Liver (tissue), 9 donors: ENCODE results near the gene NMRK1. TPM values are rescaled to one million over a fixed set of nuclear protein-coding genes. Genes with fewer than 3 reads are reported as not detected.

Experiments used
- DNase-seq: peaks from one replicate; pipeline ENCODE4 v3.0.0-alpha.2; 2017; ENCODE audit warnings: low spot score
- H3K27ac ChIP-seq, 2 donors: one replicate each; pipeline ENCODE4 v1.7.0; 2013; ENCODE audit warnings: inconsistent platforms in 2 of 2, low read length in 2 of 2, control low read depth in 1 of 2, low read depth in 1 of 2, mild to moderate bottlenecking in 1 of 2
- H3K27me3 ChIP-seq, 4 donors: one replicate each; pipeline versions ENCODE4 v1.6.1 to v1.7.0; 2013; ENCODE audit warnings: low read length in 3 of 4, inconsistent platforms in 1 of 4, mild to moderate bottlenecking in 1 of 4, moderate library complexity in 1 of 4; ENCODE audit not compliant: control insufficient read depth in 4 of 4, insufficient read depth in 4 of 4
- H3K36me3 ChIP-seq, 4 donors: one replicate each; pipeline versions ENCODE4 v1.6.1 to v1.7.0; 2013; ENCODE audit warnings: low read length in 3 of 4, mild to moderate bottlenecking in 3 of 4, low read depth in 1 of 4, moderate library complexity in 1 of 4; ENCODE audit not compliant: control insufficient read depth in 4 of 4, insufficient read depth in 3 of 4
- H3K4me1 ChIP-seq, 4 donors: one replicate each; pipeline versions ENCODE4 v1.6.1 to v1.7.0; 2013; ENCODE audit warnings: low read length in 3 of 4, mild to moderate bottlenecking in 3 of 4, moderate library complexity in 1 of 4; ENCODE audit not compliant: control insufficient read depth in 4 of 4, insufficient read depth in 4 of 4
- H3K4me3 ChIP-seq, 3 donors: one replicate each; pipeline versions ENCODE4 v1.6.1 to v1.7.0; 2013; ENCODE audit warnings: low read length in 3 of 3, control low read depth in 1 of 3, low read depth in 1 of 3, mild to moderate bottlenecking in 1 of 3
- H3K9ac ChIP-seq, 2 donors: one replicate each; pipeline ENCODE4 v1.7.0; 2013; ENCODE audit warnings: low read length in 2 of 2, mild to moderate bottlenecking in 2 of 2, moderate library complexity in 2 of 2, control low read depth in 1 of 2, low read depth in 1 of 2
- H3K9me3 ChIP-seq, 4 donors: one replicate each; pipeline versions ENCODE4 v1.6.1 to v1.7.0; 2013; ENCODE audit warnings: low read length in 3 of 4; ENCODE audit not compliant: control insufficient read depth in 4 of 4
- ATF3 ChIP-seq: IDR thresholded peaks from 2 replicates; pipeline ENCODE4 v1.6.1; 2016; ENCODE audit warnings: antibody characterized with exemption
- FOXA1 ChIP-seq: IDR thresholded peaks from 2 replicates; pipeline ENCODE4 v1.6.1; 2016; ENCODE audit warnings: antibody characterized with exemption
- HNF4A ChIP-seq, 2 donors: conservative IDR thresholded peaks; 2 replicates each; pipeline ENCODE4 v1.6.1; 2016; ENCODE audit warnings: antibody characterized with exemption in 2 of 2, mild to moderate bottlenecking in 2 of 2
- HNF4G ChIP-seq: IDR thresholded peaks from 2 replicates; pipeline ENCODE4 v1.6.1; 2016; ENCODE audit warnings: antibody characterized with exemption
- JUND ChIP-seq, 2 donors: IDR thresholded peaks; 2 replicates each; pipeline ENCODE4 v1.6.1; 2016; ENCODE audit warnings: antibody characterized with exemption in 2 of 2
- MAX ChIP-seq: IDR thresholded peaks from 2 replicates; pipeline ENCODE4 v1.6.1; 2016; ENCODE audit warnings: antibody characterized with exemption
- NR2F2 ChIP-seq: IDR thresholded peaks from 2 replicates; pipeline ENCODE4 v1.6.1; 2016; ENCODE audit warnings: antibody characterized with exemption
- REST ChIP-seq: IDR thresholded peaks from 2 replicates; pipeline ENCODE4 v1.6.1; 2016; ENCODE audit warnings: antibody characterized with exemption, mild to moderate bottlenecking
- RXRA ChIP-seq, 2 donors: IDR thresholded peaks; 2 replicates each; pipeline ENCODE4 v1.6.1; 2017 to 2018; ENCODE audit warnings: antibody characterized with exemption in 2 of 2, mild to moderate bottlenecking in 1 of 2
- SP1 ChIP-seq: IDR thresholded peaks from 2 replicates; pipeline ENCODE4 v1.6.1; 2018; ENCODE audit warnings: antibody characterized with exemption, mild to moderate bottlenecking
- TAF1 ChIP-seq: conservative IDR thresholded peaks from 2 replicates; pipeline ENCODE4 v1.6.1; 2016; ENCODE audit warnings: antibody characterized with exemption, mild to moderate bottlenecking
- YY1 ChIP-seq: IDR thresholded peaks from 2 replicates; pipeline ENCODE4 v1.6.1; 2016; ENCODE audit warnings: antibody characterized with exemption, mild to moderate bottlenecking
- ZBTB33 ChIP-seq: IDR thresholded peaks from 2 replicates; pipeline ENCODE4 v1.6.1; 2016; ENCODE audit warnings: antibody characterized with exemption
- WGBS: extraction: QIAGEN DNeasy Blood & Tissue Kit; methylation state at CpG from one replicate; pipeline ENCODE4 v1.1.7; 2013; 5-methylcytosine and 5-hydroxymethylcytosine counted together
- polyA plus RNA-seq, 2 donors: library from polyadenylated mRNA; stranded (reverse) in 1 of 2; unstranded in 1 of 2; fragments of 200-250 nt in 1 of 2; fragments of >200 nt in 1 of 2; fragmentation: Nextera tagmentation in 1 of 2; extraction: Ambion mirVana in 1 of 2; gene quantifications; one replicate each; pipeline versions ENCODE4 v1.2.1 to v1.2.3, GENCODE V29; 2013 to 2015
- total RNA-seq, 2 donors: library from RNA; depleted of rRNA; stranded (reverse); fragments of >200 nt; gene quantifications; one replicate each; pipeline ENCODE4 v1.2.3, GENCODE V29; 2014
- donor health status: healthy.
- donor health status: healthy.
- donor health status: healthy.
- donor health status: healthy.
- donor health status: healthy.

Gene NMRK1
- total and polyA plus RNA-seq, 4 donors, result 6.8 to 32.2 (median 15.9) TPM

GRCh38 chr9:75054368-75055001, 33.5 kb downstream of the NMRK1 start:
- H3K9ac ChIP-seq, result no peak overlapping the region
- no peaks in the 10 kb centered on the region for H3K9me3 ChIP-seq
- no peak for DNase-seq
- TF ChIP-seq FOXA1 (no peak), ZBTB33 (no peak), NR2F2 (no peak), ATF3 (no peak), TAF1 (no peak)
- no peaks in the 10 kb centered on the region for H3K4me1 ChIP-seq
- whole genome bisulfite sequencing, result 77% methylated on average over 5 of the region's 5 CpGs
- no peaks in the 10 kb centered on the region for H3K36me3 ChIP-seq
- no peaks in the 10 kb centered on the region for H3K27me3 ChIP-seq
- H3K27ac ChIP-seq, result no peak overlapping the region
- no peak overlapping the region for H3K4me3 ChIP-seq

- Histone ChIP-seq H3K4me3 (no peak overlapping the region), H3K36me3 (no peaks in the 10 kb centered on the region), H3K9ac (no peak overlapping the region), H3K27me3 (no peaks in the 10 kb centered on the region), H3K27ac (no peak overlapping the region), H3K4me1 (no peaks in the 10 kb centered on the region), H3K9me3 (no peaks in the 10 kb centered on the region)
- whole genome bisulfite sequencing, result 89% methylated on average over 1 of the region's 1 CpG
- no peak for TF ChIP-seq HNF4G
- TF ChIP-seq TAF1, result no peak
- no peak for TF ChIP-seq NR2F2
- no peak for TF ChIP-seq REST
- TF ChIP-seq SP1, result no peak
- no peak for TF ChIP-seq MAX
- TF ChIP-seq HNF4A (conservative IDR thresholded peaks at IDR 0.05), result no peak
- TF ChIP-seq RXRA (IDR thresholded peaks at IDR 0.05), result no peak
- no peak for TF ChIP-seq YY1
- DNase-seq, result no peak
Observed at GRCh38 chr9:75053869-75054268, 34.1 kb downstream of the NMRK1 start.

GRCh38 chr9:75051285-75051684, 36.7 kb downstream of the NMRK1 start:
- H3K4me1 ChIP-seq, result no peaks in the 10 kb centered on the region
- H3K4me3 ChIP-seq, result no peak overlapping the region
- no peaks in the 10 kb centered on the region for H3K9me3 ChIP-seq
- H3K36me3 ChIP-seq, result no peaks in the 10 kb centered on the region
- TF ChIP-seq ATF3 (no peak), TAF1 (no peak), MAX (no peak), YY1 (no peak), JUND (IDR thresholded peaks at IDR 0.05) (no peak), HNF4G (no peak)
- no peak overlapping the region for H3K9ac ChIP-seq
- DNase-seq, result no peak
- H3K27ac ChIP-seq, result no peak overlapping the region
- H3K27me3 ChIP-seq, result no peaks in the 10 kb centered on the region
